Activated CD8-positive, alpha-beta memory T cell treated with anti-CD3 and anti-CD28 coated beads, Interleukin-2, amount 50 U/mL, for 48 hours (primary cell): ENCODE measurements around the gene CACNA1A.
"Not testable (repeated sequence)": the region's sequence is repeated elsewhere in the genome, so short reads cannot be mapped to it uniquely, and the experiment has no call there.

Experiments
- DNase-seq: peaks from one replicate; pipeline ENCODE4 v3.0.0-alpha.2; 2020

The CACNA1A gene

GRCh38 chr19:13267889-13268288 is 238.4 kb downstream of the CACNA1A start:
- DNase-seq = no peak

GRCh38 chr19:13267131-13267530 is 239.1 kb downstream of the CACNA1A start:
- no peak for DNase-seq

GRCh38 chr19:13262450-13262849 is 243.8 kb downstream of the CACNA1A start:
- DNase-seq = no peak

GRCh38 chr19:13260883-13261653 is 245.2 kb downstream of the CACNA1A start:
- DNase-seq = peak; percentile 64

- DNase-seq = no peak
These were observed 249.4 kb downstream of the CACNA1A start for GRCh38 chr19:13256918-13257317.

GRCh38 chr19:13256398-13256797 is 249.9 kb downstream of the CACNA1A start:
- not testable (repeated sequence) for DNase-seq

GRCh38 chr19:13255719-13256059 is 250.6 kb downstream of the CACNA1A start:
- no peak for DNase-seq

GRCh38 chr19:13255041-13255718 is 251.1 kb downstream of the CACNA1A start:
- no peak for DNase-seq

GRCh38 chr19:13252569-13253335 is 253.5 kb downstream of the CACNA1A start:
- DNase-seq = no peak

- DNase-seq = no peak
These were observed 261.4 kb downstream of the CACNA1A start for GRCh38 chr19:13244920-13245319.

GRCh38 chr19:13241231-13242104 is 264.8 kb downstream of the CACNA1A start:
- DNase-seq = peak; percentile 60

- DNase-seq = no peak
These were observed 265.8 kb downstream of the CACNA1A start for GRCh38 chr19:13240312-13241022.

GRCh38 chr19:13238891-13239534 is 267.3 kb downstream of the CACNA1A start:
- no peak for DNase-seq

GRCh38 chr19:13234518-13234917 is 271.8 kb downstream of the CACNA1A start:
- DNase-seq = peak; percentile 81

GRCh38 chr19:13231663-13232062 is 274.6 kb downstream of the CACNA1A start:
- DNase-seq = no peak

GRCh38 chr19:13229246-13229645 is 277.0 kb downstream of the CACNA1A start:
- no peak for DNase-seq

- DNase-seq = no peak
These were observed 277.7 kb downstream of the CACNA1A start for GRCh38 chr19:13228561-13228960.

- DNase-seq = no peak
These were observed 279.3 kb downstream of the CACNA1A start for GRCh38 chr19:13226983-13227382.

- DNase-seq = no peak
These were observed 280.1 kb downstream of the CACNA1A start for GRCh38 chr19:13225973-13226865.

GRCh38 chr19:13225085-13225484 is 281.2 kb downstream of the CACNA1A start:
- no peak for DNase-seq
